HepG2 (cell line): ENCODE results near the gene STPG4. TPM values are rescaled to one million over a fixed set of nuclear protein-coding genes. Genes with fewer than 3 reads are reported as not detected.

Experiments used
- ATAC-seq: fragments of 200-7000 bp; cut with Tn5 transposase; 3 replicates; pipeline ENCODE4 v1.9.1; 2020; ENCODE audit warnings: mild to moderate bottlenecking, moderate library complexity
- BruUV-seq: library from RNA; stranded (reverse); fragments of 400-500 nt; replicated peaks from 2 replicates; lab custom pipeline; 2021; lab: Mats Ljungman, UMichigan
- CTCF ChIA-PET: fragments of 300-600 bp; formaldehyde crosslinking; extraction: SDS; loops from one replicate; lab custom pipeline; 2021; ENCODE audit warnings: low total read pairs, inconsistent platforms, low intra/inter-chr PET ratio; lab: Yijun Ruan, JAX
- POLR2A ChIA-PET: fragments of 350-600 bp; sonication (Branson Sonifier 250); formaldehyde crosslinking; loops from one replicate; lab custom pipeline; 2020; ENCODE audit warnings: antibody characterized with exemption, inconsistent platforms; lab: Yijun Ruan, JAX
- DNase-seq: peaks from one replicate; pipeline ENCODE4 v3.0.0-alpha.2; 2015; ENCODE audit warnings: low spot score
- FAIRE-seq: peaks from 3 replicates; lab custom pipeline; 2011; peaks lifted over from hg19 to GRCh38; lab: Jason Lieb, UNC
- H2AFZ ChIP-seq: one replicate; pipeline ENCODE4 v1.6.1; 2011; ENCODE audit warnings: low read length, inconsistent platforms
- H3K27ac ChIP-seq: fragments of 300-600 bp; 3 replicates; pipeline ENCODE4 v1.8.0; 2011; ENCODE audit warnings: mixed run types, mild to moderate bottlenecking, mixed read lengths, low read length, inconsistent platforms; ENCODE audit not compliant: insufficient read depth; ENCODE audit errors: extremely low read length
- H3K27me3 ChIP-seq, 2 experiments: fragments of 200-600 bp in 1 of 2; 2 replicates in 1 of 2; 3 replicates in 1 of 2; pipeline versions ENCODE4 v1.6.0 to v1.8.0; 2011; ENCODE audit warnings: low read length in 2 of 2, mild to moderate bottlenecking in 2 of 2, moderate library complexity in 2 of 2, inconsistent platforms in 1 of 2; ENCODE audit not compliant: insufficient read depth in 2 of 2, control insufficient read depth in 1 of 2
- H3K36me3 ChIP-seq, 2 experiments: fragments of 200-600 bp in 1 of 2; replicated peaks in 1 of 2; 2 replicates in 1 of 2; 3 replicates in 1 of 2; pipeline versions ENCODE4 v1.5.1 to v1.8.0; 2011; ENCODE audit warnings: low read length in 2 of 2, inconsistent platforms in 1 of 2; ENCODE audit not compliant: insufficient read depth in 2 of 2, control insufficient read depth in 1 of 2
- H3K4me1 ChIP-seq: 2 replicates; pipeline ENCODE4 v1.5.1; 2012; ENCODE audit warnings: low read length, inconsistent platforms; ENCODE audit not compliant: insufficient read depth
- H3K4me2 ChIP-seq: 2 replicates; pipeline ENCODE4 v1.6.0; 2011; ENCODE audit warnings: low read depth, low read length, inconsistent platforms
- H3K4me3 ChIP-seq, 3 experiments: fragments of 200-600 bp in 1 of 3; sonication (generic), shearing (Covaris generic) in 1 of 3; replicated peaks in 1 of 3; 2 replicates each; pipeline ENCODE4 v1.5.1; 2011 to 2016; ENCODE audit warnings: low read length in 3 of 3, inconsistent platforms in 2 of 3, low read depth in 2 of 3, mild to moderate bottlenecking in 2 of 3, control low read depth in 1 of 3, mixed read lengths in 1 of 3; ENCODE audit not compliant: insufficient read depth in 1 of 3
- H3K79me2 ChIP-seq: one replicate; pipeline ENCODE4 v1.6.1; 2011; ENCODE audit warnings: low read length, inconsistent platforms; ENCODE audit not compliant: insufficient read depth
- H3K9ac ChIP-seq: 2 replicates; pipeline ENCODE4 v1.6.0; 2011; ENCODE audit warnings: mild to moderate bottlenecking, low read depth, low read length, inconsistent platforms; ENCODE audit not compliant: insufficient read depth
- H3K9me3 ChIP-seq: 2 replicates; pipeline ENCODE4 v1.5.1; 2012; ENCODE audit warnings: mild to moderate bottlenecking, low read length
- H4K20me1 ChIP-seq: 2 replicates; pipeline ENCODE4 v1.6.0; 2011; ENCODE audit warnings: inconsistent platforms, mild to moderate bottlenecking, low read length, moderate library complexity; ENCODE audit not compliant: insufficient read depth
- ATF6 ChIP-seq: sonication (generic); formaldehyde crosslinking; conservative IDR thresholded peaks from 2 replicates; pipeline ENCODE4 v1.4.0; 2020; ENCODE audit warnings: missing genetic modification reagents
- BCL6 ChIP-seq: IDR thresholded peaks from 2 replicates; pipeline ENCODE4 v1.6.1; 2016; ENCODE audit warnings: missing genetic modification reagents, missing compliant biosample characterization
- GZF1 ChIP-seq: sonication (generic); formaldehyde crosslinking; IDR thresholded peaks from 2 replicates; pipeline ENCODE4 v1.5.1; 2020; ENCODE audit warnings: mild to moderate bottlenecking, missing genetic modification reagents
- NCOR1 ChIP-seq: fragments of 200-600 bp; sonication (generic); IDR thresholded peaks from 2 replicates; pipeline ENCODE4 v1.7.0; 2017; ENCODE audit warnings: antibody characterized with exemption, low read length, borderline replicate concordance
- POLR2A ChIP-seq, 2 experiments: IDR thresholded peaks; 2 replicates each; pipeline ENCODE4 v1.6.1; 2011; ENCODE audit warnings: low read depth in 2 of 2, low read length in 2 of 2, mild to moderate bottlenecking in 1 of 2, moderate library complexity in 1 of 2; ENCODE audit not compliant: insufficient read depth in 1 of 2
- RBM22 ChIP-seq: fragments of 200-400 bp; formaldehyde crosslinking; optimal IDR thresholded peaks from 2 replicates; pipeline ENCODE3; 2017; ENCODE audit warnings: mild to moderate bottlenecking, low read length, moderate library complexity
- SAP130 ChIP-seq: IDR thresholded peaks from 2 replicates; pipeline ENCODE4 v1.6.1; 2016; ENCODE audit warnings: low read depth
- SP5 ChIP-seq: IDR thresholded peaks from 2 replicates; pipeline ENCODE4 v1.6.1; 2016; ENCODE audit warnings: low read depth, borderline replicate concordance
- STAG1 ChIP-seq: sonication (generic); formaldehyde crosslinking; IDR thresholded peaks from 2 replicates; pipeline ENCODE4 v1.4.0; 2020; ENCODE audit warnings: missing genetic modification reagents
- ZBTB7A ChIP-seq: sonication (generic); formaldehyde crosslinking; IDR thresholded peaks from 2 replicates; pipeline ENCODE4 v1.8.0; 2022; ENCODE audit warnings: mild to moderate bottlenecking, missing genetic modification reagents
- ZHX2 ChIP-seq, 2 experiments: sonication (generic) in 1 of 2; formaldehyde crosslinking in 1 of 2; IDR thresholded peaks; 2 replicates each; pipeline versions ENCODE4 v1.6.1 to v1.9.0; 2014 to 2022; ENCODE audit warnings: antibody characterized with exemption in 1 of 2, borderline replicate concordance in 1 of 2, inconsistent platforms in 1 of 2, low read depth in 1 of 2, missing genetic modification reagents in 1 of 2
- ZIK1 ChIP-seq: sonication (generic); formaldehyde crosslinking; IDR thresholded peaks from 2 replicates; pipeline ENCODE4 v1.5.0; 2020; ENCODE audit warnings: mild to moderate bottlenecking, low read depth, missing genetic modification reagents, borderline replicate concordance
- ZNF263 ChIP-seq: sonication (generic); formaldehyde crosslinking; IDR thresholded peaks from 2 replicates; pipeline ENCODE4 v1.4.0; 2020; ENCODE audit warnings: missing genetic modification reagents
- ZNF780A ChIP-seq: sonication (generic); formaldehyde crosslinking; IDR thresholded peaks from 2 replicates; pipeline ENCODE4 v1.8.0; 2022; ENCODE audit warnings: mild to moderate bottlenecking, missing genetic modification reagents, moderate library complexity
- WGBS: methylation state at CpG from one replicate; pipeline ENCODE4 v1.1.6; 2017; ENCODE audit warnings: low lambda C conversion rate; 5-methylcytosine and 5-hydroxymethylcytosine counted together
- in situ Hi-C: cut with HindIII; loops from 2 replicates; pipeline ENCODE4 v1.10.0; 2017; ENCODE audit warnings: low pct_unique_long_range_greater_than_20kb; ENCODE audit not compliant: extremely low pct_ligation_motif_present
- intact Hi-C: fragments of 100-400 bp; cut with micrococcal nuclease; formaldehyde crosslinking; loops from one replicate; pipeline ENCODE4 v1.10.0; 2022; ENCODE audit not compliant: unreplicated experiment
- polyA plus RNA-seq, 8 experiments: library from polyadenylated mRNA; depleted of rRNA in 3 of 8; stranded (reverse) in 7 of 8; unstranded in 1 of 8; fragments of >200 nt; fragmentation: Illumina TruSeq in 4 of 8; extraction: Trizol in 4 of 8; gene quantifications; 2 replicates each; pipeline versions ENCODE4 v1.2.1 to v1.2.3, GENCODE V29; 2011 to 2016; ENCODE audit warnings: low read depth in 4 of 8, missing spikeins in 1 of 8, mixed read lengths in 1 of 8; ENCODE audit not compliant: insufficient read depth in 1 of 8
- total RNA-seq, 5 experiments: library from RNA; depleted of rRNA; stranded (reverse); fragments of >200 nt; fragmentation: Illumina TruSeq; extraction: Trizol; gene quantifications; 2 replicates each; pipeline ENCODE4 v1.2.3, GENCODE V29; 2016; ENCODE audit warnings: low read depth in 1 of 5

The STPG4 gene
- total and polyA plus RNA-seq, 2 of the 13 experiments (the other 11 are each of a cell fraction or from before 2014, with no cell fraction given), result 0.11 to 0.15 TPM

- TF ChIP-seq STAG1 (0 out of 2 replicates have a peak, but pooled peaks have one; percentile 18), POLR2A (IDR thresholded peaks at IDR 0.05; ENCODE audit: insufficient read depth in 1 of 2, low read depth in 2 of 2, low read length in 2 of 2) (0 out of 4 replicates have a peak, but pooled peaks of 1 of the 2 experiments have one; percentile 5), ZBTB7A (CRISPR knock-in tag) (no peak), BCL6 (CRISPR knock-in tag) (0 out of 2 replicates have a peak, but pooled peaks have one; percentile 15), RBM22 (peak; percentile 65), SAP130 (CRISPR knock-in tag) (peak; percentile 71), ZNF263 (0 out of 2 replicates have a peak, but pooled peaks have one; percentile 17)
Observed at GRCh38 chr2:47172156-47172921, 17.2 kb upstream of the STPG4 start (continued).

DNA sequence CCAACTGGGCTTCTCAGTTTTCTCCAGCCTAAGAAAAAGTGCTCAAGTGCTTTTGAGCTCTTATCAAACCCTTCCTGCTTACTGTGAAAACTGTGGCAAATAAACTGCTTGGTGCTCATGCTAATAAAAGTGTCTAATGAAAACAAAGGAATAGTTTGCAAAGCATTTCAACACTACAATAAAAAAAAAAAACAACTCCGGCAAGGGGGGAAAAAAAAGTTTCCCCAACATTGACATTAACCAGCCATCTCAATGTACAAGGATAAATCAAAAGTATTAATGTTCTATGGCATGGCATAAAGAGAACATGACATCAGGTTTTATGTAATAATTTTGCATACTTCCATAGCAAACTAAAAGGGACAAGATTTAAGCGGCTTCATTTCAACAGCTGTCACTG, 14.7 kb upstream of the STPG4 start:
- no TSS peak for BruUV-seq
- Histone ChIP-seq H3K27ac (no peak overlapping the region), H3K79me2 (peaks cover 100% of the 10 kb centered on the region), H3K27me3 (no peaks in the 10 kb centered on the region; a peak in 1 of 5 replicates), H4K20me1 (peaks cover 96% of the 10 kb centered on the region), H3K4me3 (no peak overlapping the region), H3K9ac (no peak overlapping the region), H2AFZ (no peak overlapping the region), H3K4me1 (peaks cover 89% of the 10 kb centered on the region), H3K9me3 (no peaks in the 10 kb centered on the region), H3K4me2 (no peak overlapping the region), H3K36me3 (peaks cover 10 to 45% of the 10 kb centered on the region in 2 experiments)
- in situ Hi-C loops (loop anchor here (5.0 kb wide), 1 partner anchor 153 kb away; no protein-coding TSS in a partner anchor), intact Hi-C loops (no loop called here)
- ChIA-PET CTCF (no interaction called here), POLR2A (interaction anchor here (0.7 kb wide), 1 partner anchor 9 kb away, joined by 3 read pairs; no protein-coding TSS in a partner anchor)
- DNase-seq (no peak), FAIRE-seq (no peak), ATAC-seq (no peak)
- WGBS, result 96% methylated on average over 2 of the region's 2 CpGs
- no peak for TF ChIP-seq SP5 (CRISPR knock-in tag)
- TF ChIP-seq ZNF780A (CRISPR knock-in tag), result no peak
- no peak for TF ChIP-seq ATF6 (CRISPR knock-in tag)
- TF ChIP-seq GZF1 (CRISPR knock-in tag), result no peak
- TF ChIP-seq NCOR1, result no peak
- no peak for TF ChIP-seq ZHX2 (IDR thresholded peaks at IDR 0.05; ENCODE audit: low read depth)
- no peak for TF ChIP-seq ZHX2 (CRISPR knock-in tag; IDR thresholded peaks at IDR 0.05; ENCODE audit: borderline replicate concordance)
- no peak for TF ChIP-seq ZIK1 (CRISPR knock-in tag)
